IMR-90 (cell line): ENCODE measurements around the gene CDK14. TPM values are rescaled to one million over a fixed set of nuclear protein-coding genes. Genes with fewer than 3 reads are reported as not detected.

Source experiments
- ATAC-seq: fragments of 200-7000 bp; cut with Tn5 transposase; 2 replicates; pipeline ENCODE4 v1.9.1; 2020; ENCODE audit warnings: low read depth, mild to moderate bottlenecking, moderate library complexity
- BruUV-seq: library from RNA; stranded (reverse); fragments of 400-500 nt; replicated peaks from 2 replicates; lab custom pipeline; 2021; lab: Mats Ljungman, UMichigan
- CTCF ChIA-PET: fragments of 300-600 bp; formaldehyde crosslinking; extraction: SDS; loops from one replicate; lab custom pipeline; 2021; ENCODE audit warnings: antibody characterized with exemption; lab: Yijun Ruan, JAX
- POLR2A ChIA-PET: fragments of 300-600 bp; sonication (Branson Sonifier 250); formaldehyde crosslinking; loops from one replicate; lab custom pipeline; 2022; ENCODE audit warnings: antibody characterized with exemption; ENCODE audit not compliant: unreplicated experiment; lab: Charles Lee
- DNase-seq: peaks from one replicate; pipeline ENCODE4 v3.0.0; 2013
- H2AFZ ChIP-seq: replicated peaks from 2 replicates; pipeline ENCODE3; 2013; ENCODE audit warnings: low read length, mild to moderate bottlenecking; ENCODE audit not compliant: poor library complexity
- H2AK5ac ChIP-seq: 2 replicates; pipeline ENCODE4 v1.6.1; 2013; ENCODE audit warnings: low read depth, low read length, inconsistent platforms
- H2AK9ac ChIP-seq: replicated peaks from 2 replicates; pipeline ENCODE3; 2013; ENCODE audit warnings: mild to moderate bottlenecking, low read depth, low read length, moderate library complexity; ENCODE audit not compliant: poor library complexity
- H2BK120ac ChIP-seq: 2 replicates; pipeline ENCODE4 v1.6.1; 2013; ENCODE audit warnings: low read depth, low read length, inconsistent platforms
- H2BK15ac ChIP-seq: 3 replicates; pipeline ENCODE4 v1.6.1; 2013; ENCODE audit warnings: low read depth, low read length, inconsistent platforms
- H2BK20ac ChIP-seq: 2 replicates; pipeline ENCODE4 v1.6.1; 2013; ENCODE audit warnings: low read depth, mild to moderate bottlenecking, inconsistent platforms, low read length, moderate library complexity
- H2BK5ac ChIP-seq: 2 replicates; pipeline ENCODE4 v1.6.1; 2013; ENCODE audit warnings: mild to moderate bottlenecking, low read depth, low read length, inconsistent platforms; ENCODE audit not compliant: poor library complexity, severe bottlenecking
- H3K14ac ChIP-seq: replicated peaks from 2 replicates; pipeline ENCODE4 v1.6.1; 2013; ENCODE audit warnings: low read depth, low read length, inconsistent platforms
- H3K18ac ChIP-seq: 2 replicates; pipeline ENCODE4 v1.6.1; 2013; ENCODE audit warnings: low read depth, low read length, control low read depth
- H3K23ac ChIP-seq: 2 replicates; pipeline ENCODE4 v1.6.1; 2013; ENCODE audit warnings: low read depth, low read length, inconsistent platforms
- H3K27ac ChIP-seq: 2 replicates; pipeline ENCODE4 v1.5.1; 2013; ENCODE audit warnings: mild to moderate bottlenecking, control low read depth, low read length; ENCODE audit not compliant: insufficient read depth
- H3K27me3 ChIP-seq: 2 replicates; pipeline ENCODE4 v1.6.1; 2013; ENCODE audit warnings: low read length; ENCODE audit not compliant: control insufficient read depth, insufficient read depth
- H3K36me3 ChIP-seq: 2 replicates; pipeline ENCODE4 v1.6.1; 2013; ENCODE audit warnings: low read length, mixed read lengths; ENCODE audit not compliant: control insufficient read depth, insufficient read depth
- H3K4ac ChIP-seq: 2 replicates; pipeline ENCODE4 v1.6.1; 2013; ENCODE audit warnings: low read depth, low read length, inconsistent platforms
- H3K4me1 ChIP-seq: 2 replicates; pipeline ENCODE4 v1.6.1; 2013; ENCODE audit warnings: low read length, mixed read lengths; ENCODE audit not compliant: control insufficient read depth, insufficient read depth
- H3K4me2 ChIP-seq: 2 replicates; pipeline ENCODE4 v1.6.1; 2013; ENCODE audit warnings: low read depth, mild to moderate bottlenecking, control low read depth, low read length, moderate library complexity
- H3K4me3 ChIP-seq: 2 replicates; pipeline ENCODE4 v1.5.1; 2013; ENCODE audit warnings: low read depth, mild to moderate bottlenecking, control low read depth, low read length, moderate library complexity; ENCODE audit not compliant: insufficient read depth
- H3K56ac ChIP-seq: 2 replicates; pipeline ENCODE4 v1.6.1; 2013; ENCODE audit warnings: low read length, inconsistent platforms; ENCODE audit not compliant: insufficient read depth; ENCODE audit errors: extremely low read depth
- H3K79me1 ChIP-seq, 2 experiments: 2 replicates each; pipeline ENCODE4 v1.6.1; 2013; ENCODE audit warnings: low read length in 2 of 2, inconsistent platforms in 1 of 2, low read depth in 1 of 2
- H3K9ac ChIP-seq: 2 replicates; pipeline ENCODE4 v1.6.1; 2013; ENCODE audit warnings: low read depth, low read length, control low read depth
- H3K9me1 ChIP-seq: 2 replicates; pipeline ENCODE4 v1.6.1; 2013; ENCODE audit warnings: low read length, inconsistent platforms; ENCODE audit not compliant: insufficient read depth
- H3K9me3 ChIP-seq: 2 replicates; pipeline ENCODE4 v1.6.1; 2013; ENCODE audit warnings: low read length; ENCODE audit not compliant: control insufficient read depth, insufficient read depth
- H4K20me1 ChIP-seq: 2 replicates; pipeline ENCODE4 v1.6.1; 2013; ENCODE audit warnings: low read length, inconsistent platforms; ENCODE audit not compliant: insufficient read depth
- H4K5ac ChIP-seq: 2 replicates; pipeline ENCODE4 v1.6.1; 2013; ENCODE audit warnings: mild to moderate bottlenecking, low read depth, low read length, control low read depth
- H4K8ac ChIP-seq, 2 experiments: 2 replicates each; pipeline ENCODE4 v1.6.1; 2013; ENCODE audit warnings: low read depth in 2 of 2, low read length in 2 of 2, control low read depth in 1 of 2, inconsistent platforms in 1 of 2
- H4K91ac ChIP-seq: 2 replicates; pipeline ENCODE4 v1.6.1; 2013; ENCODE audit warnings: low read depth, low read length, inconsistent platforms; ENCODE audit not compliant: insufficient read depth
- BHLHE40 ChIP-seq: fragments of 150-350 bp; IDR thresholded peaks from 2 replicates; pipeline ENCODE4 v1.6.1; 2016; ENCODE audit warnings: mild to moderate bottlenecking, low read depth, low read length
- CHD1 ChIP-seq: IDR thresholded peaks from 2 replicates; pipeline ENCODE4 v1.6.1; 2012; ENCODE audit warnings: low read depth, low read length, improper control_type of control experiment
- ELK1 ChIP-seq: fragments of 150-350 bp; IDR thresholded peaks from 2 replicates; pipeline ENCODE4 v1.6.1; 2016; ENCODE audit warnings: low read depth, mild to moderate bottlenecking, low read length, moderate library complexity, borderline replicate concordance
- FOS ChIP-seq: fragments of 150-350 bp; IDR thresholded peaks from 2 replicates; pipeline ENCODE4 v1.6.1; 2016; ENCODE audit warnings: low read depth, low read length
- MAFK ChIP-seq: IDR thresholded peaks from 2 replicates; pipeline ENCODE4 v1.6.1; 2012; ENCODE audit warnings: low read depth, low read length, improper control_type of control experiment
- MAZ ChIP-seq: IDR thresholded peaks from 2 replicates; pipeline ENCODE4 v1.6.1; 2012; ENCODE audit warnings: low read depth, mild to moderate bottlenecking, low read length, improper control_type of control experiment, moderate library complexity, borderline replicate concordance
- MXI1 ChIP-seq: IDR thresholded peaks from 2 replicates; pipeline ENCODE4 v1.6.1; 2012; ENCODE audit warnings: low read depth, mild to moderate bottlenecking, low read length, moderate library complexity, borderline replicate concordance
- NFE2L2 ChIP-seq: fragments of 150-350 bp; IDR thresholded peaks from 2 replicates; pipeline ENCODE4 v1.6.1; 2016; ENCODE audit warnings: low read depth, mild to moderate bottlenecking, low read length
- POLR2A ChIP-seq: IDR thresholded peaks from 2 replicates; pipeline ENCODE4 v1.6.1; 2012; ENCODE audit warnings: mild to moderate bottlenecking, low read depth, low read length
- RAD21 ChIP-seq: IDR thresholded peaks from 2 replicates; pipeline ENCODE4 v1.6.1; 2012; ENCODE audit warnings: low read length, improper control_type of control experiment
- RCOR1 ChIP-seq: IDR thresholded peaks from 2 replicates; pipeline ENCODE4 v1.6.1; 2012; ENCODE audit warnings: mild to moderate bottlenecking, low read length, improper control_type of control experiment; ENCODE audit not compliant: insufficient replicate concordance
- RFX5 ChIP-seq: IDR thresholded peaks from 2 replicates; pipeline ENCODE4 v1.8.0; 2012; ENCODE audit warnings: low read depth, mild to moderate bottlenecking, low read length, moderate library complexity
- USF2 ChIP-seq: fragments of 150-350 bp; IDR thresholded peaks from 2 replicates; pipeline ENCODE4 v1.6.1; 2017; ENCODE audit warnings: mild to moderate bottlenecking, antibody characterized with exemption, low read length, low read depth
- WGBS, 2 experiments: methylation state at CpG; one replicate each; pipeline versions ENCODE4 v1.1.5 to v1.1.7; 2013; ENCODE audit warnings: missing lambda C conversion rate in 2 of 2; ENCODE audit not compliant: insufficient read length in 1 of 2; ENCODE audit errors: extremely low coverage in 2 of 2; 5-methylcytosine and 5-hydroxymethylcytosine counted together
- dilution Hi-C: fragments of 300-500 bp; cut with HindIII; formaldehyde crosslinking; loops from one replicate; pipeline ENCODE4 v1.14.3; 2018; ENCODE audit warnings: low sequenced_read_pairs; ENCODE audit not compliant: unreplicated experiment
- in situ Hi-C: fragments of 300-500 bp; cut with MboI; formaldehyde crosslinking; loops from 3 replicates; pipeline ENCODE4 v1.14.3; 2019; ENCODE audit warnings: low sequenced_read_pairs, inconsistent platforms, mixed read lengths
- intact Hi-C: fragments of 100-400 bp; cut with micrococcal nuclease; formaldehyde crosslinking; loops from 2 replicates; pipeline ENCODE4 v1.10.0; 2022
- polyA plus RNA-seq, 3 experiments: library from polyadenylated mRNA; depleted of rRNA; stranded (reverse); fragments of >200 nt; gene quantifications; 2 replicates each; pipeline ENCODE4 v1.2.3, GENCODE V29; 2012; ENCODE audit warnings: low replicate concordance in 1 of 3
- total RNA-seq: library from RNA; depleted of rRNA; stranded (reverse); fragments of >200 nt; gene quantifications from 2 replicates; pipeline ENCODE4 v1.2.3, GENCODE V29; 2012

CDK14 gene
- total and polyA plus RNA-seq, 2 of the 4 experiments (the other 2 are of a cell fraction): 10.1 to 29.6 TPM

- H3K23ac ChIP-seq: no peak overlapping the region
- H3K18ac ChIP-seq: peak overlapping the region; percentile 59; the same call in 1 of the 2 replicates
- no peaks in the 10 kb centered on the region for H4K20me1 ChIP-seq
- no peak overlapping the region for H2AK9ac ChIP-seq
- no peak overlapping the region for H3K9ac ChIP-seq
- no peak overlapping the region for H3K4me2 ChIP-seq
- no peak overlapping the region for H3K56ac ChIP-seq
- no peak overlapping the region for H2BK120ac ChIP-seq
- no CpG with 5 or more reads among the region's 3 CpGs for WGBS, 2 experiments
- dilution Hi-C loops: no loop called here
- no peak overlapping the region; the same call in 1 of the 2 replicates for H3K14ac ChIP-seq
- no peaks in the 10 kb centered on the region for H3K27me3 ChIP-seq
- BruUV-seq: no TSS peak
- TF ChIP-seq RAD21: no peak
- TF ChIP-seq CHD1: no peak
- TF ChIP-seq MXI1: no peak
- TF ChIP-seq MAZ: no peak
- no peak for TF ChIP-seq USF2
- TF ChIP-seq RCOR1: no peak
- no peak for TF ChIP-seq BHLHE40
- TF ChIP-seq NFE2L2: no peak
- no peak for TF ChIP-seq FOS
- no peak for TF ChIP-seq ELK1
- TF ChIP-seq POLR2A: no peak
- TF ChIP-seq MAFK: no peak
- no peak for TF ChIP-seq RFX5
- ATAC-seq (peak; percentile 23; the same call in 1 of the 2 replicates), DNase-seq (no peak)
- H2BK20ac ChIP-seq: no peak overlapping the region
- no peak overlapping the region for H2AK5ac ChIP-seq
- no peak overlapping the region for H3K27ac ChIP-seq
- H4K91ac ChIP-seq: no peak overlapping the region
- H2BK15ac ChIP-seq: no peak overlapping the region
- H2BK5ac ChIP-seq: no peak overlapping the region
- intact Hi-C loops: no loop called here
- in situ Hi-C loops: no loop called here
- no peak overlapping the region for H4K8ac ChIP-seq
- H3K9me3 ChIP-seq: peaks cover 9% of the 10 kb centered on the region
- peaks cover 3% of the 10 kb centered on the region; the same call in 1 of the 2 replicates for H3K9me1 ChIP-seq
- H4K5ac ChIP-seq: 0 out of 2 replicates have a peak overlapping the region, but pooled peaks have one; percentile 13
- no peaks in the 10 kb centered on the region for H3K36me3 ChIP-seq
- H2AFZ ChIP-seq: no peak overlapping the region
- H3K79me1 ChIP-seq: peaks cover 7 to 15% of the 10 kb centered on the region in 2 experiments; a peak in 1 of 4 replicates
- no peak overlapping the region for H3K4me3 ChIP-seq
- POLR2A ChIA-PET: no interaction called here
- CTCF ChIA-PET: no interaction called here
- H3K4me1 ChIP-seq: peaks cover 2% of the 10 kb centered on the region
- H3K4ac ChIP-seq: no peak overlapping the region
Measured at GRCh38 chr7:90832726-90833125, 236.6 kb downstream of the CDK14 start.
